IPS DF 4.7 (cell line): ENCODE measurements around the gene ARL17B.
"Not testable (repeated sequence)": the region's sequence is repeated elsewhere in the genome, so short reads cannot be mapped to it uniquely, and the experiment has no call there.

ENCODE experiments used
- DNase-seq: peaks from one replicate; pipeline ENCODE4 v3.0.0-alpha.2; 2013; ENCODE audit warnings: low spot score; ENCODE audit errors: extremely low read depth

Gene ARL17B

DNA sequence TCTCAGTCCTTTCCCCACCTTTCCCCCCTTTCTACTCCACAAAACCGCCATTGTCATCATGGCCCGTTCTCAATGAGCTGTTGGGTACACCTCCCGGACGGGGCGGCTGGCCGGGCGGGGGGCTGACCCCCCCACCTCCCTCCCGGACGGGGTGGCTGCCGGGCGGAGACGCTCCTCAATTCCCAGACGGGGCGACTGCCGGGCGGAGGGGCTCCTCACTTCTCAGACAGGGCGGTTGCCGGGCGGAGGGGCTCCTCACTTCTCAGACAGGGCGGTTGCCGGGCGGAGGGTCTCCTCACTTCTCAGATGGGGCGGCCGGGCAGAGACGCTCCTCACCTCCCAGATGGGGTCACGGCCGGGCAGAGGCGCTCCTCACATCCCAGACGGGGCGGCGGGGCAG is 108.8 kb downstream of the ARL17B start:
- DNase-seq, result not testable (repeated sequence)

DNA sequence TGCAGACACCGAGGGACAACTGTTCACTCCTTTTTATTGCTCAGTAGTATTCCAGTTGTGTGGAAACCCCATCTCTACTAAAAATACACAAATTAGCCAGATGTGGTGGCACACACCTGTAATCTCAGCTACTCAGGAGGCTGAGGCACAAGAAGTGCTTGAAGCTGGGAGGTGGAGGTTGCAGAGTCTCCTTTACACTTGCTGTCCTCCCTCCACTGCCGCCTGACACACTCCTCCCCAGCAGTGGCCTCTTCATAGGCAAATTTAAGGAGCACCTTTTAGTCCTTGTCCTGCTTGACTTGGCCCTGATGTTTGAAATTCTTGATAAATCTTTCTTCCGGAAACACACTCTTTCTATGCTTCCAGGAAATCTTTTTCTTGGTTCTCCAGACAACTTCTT is 112.4 kb downstream of the ARL17B start:
- DNase-seq, result not testable (repeated sequence)

DNA sequence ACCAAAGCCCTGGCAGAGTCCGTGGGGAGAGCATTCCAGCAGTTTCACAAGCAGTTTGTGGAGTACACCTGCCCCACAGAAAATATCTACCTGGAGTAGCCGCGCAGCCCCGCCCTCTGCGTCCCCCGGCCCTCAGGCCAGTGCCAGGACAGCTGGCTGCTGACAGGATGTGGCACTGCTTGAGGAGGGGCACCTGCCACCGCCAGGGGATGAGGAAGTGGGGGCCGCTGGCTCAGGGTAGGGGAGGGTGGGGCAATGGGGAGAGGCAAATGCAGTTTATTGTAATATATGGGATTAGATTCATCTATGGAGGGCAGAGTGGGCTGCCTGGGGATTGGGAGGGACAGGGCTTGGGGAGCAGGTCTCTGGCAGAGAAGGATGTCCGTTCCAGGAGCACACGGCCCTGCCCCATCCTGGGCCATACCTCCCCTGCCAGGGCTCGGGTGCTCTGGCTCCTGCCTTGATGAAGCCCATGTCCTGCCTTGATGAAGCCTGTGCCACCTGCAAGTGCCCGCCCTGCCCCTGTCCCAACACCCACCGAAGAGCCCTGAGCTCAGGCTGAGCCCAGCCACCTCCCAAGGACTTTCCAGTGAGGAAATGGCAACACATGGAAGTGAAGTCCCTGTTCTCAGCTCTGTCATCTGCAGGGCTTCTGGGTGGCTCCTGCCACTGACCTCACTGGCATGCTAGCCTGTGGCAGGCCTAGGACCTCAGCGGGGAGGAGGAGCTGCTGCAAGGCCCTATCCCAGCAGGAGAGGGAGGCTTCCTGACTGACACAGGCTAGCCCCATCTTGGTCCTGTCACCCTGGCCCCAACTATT is 116.4 kb downstream of the ARL17B start:
- not testable (repeated sequence) for DNase-seq

GRCh38 chr17:46244339-46244913 is 117.1 kb downstream of the ARL17B start:
- DNase-seq, result not testable (repeated sequence)

DNA sequence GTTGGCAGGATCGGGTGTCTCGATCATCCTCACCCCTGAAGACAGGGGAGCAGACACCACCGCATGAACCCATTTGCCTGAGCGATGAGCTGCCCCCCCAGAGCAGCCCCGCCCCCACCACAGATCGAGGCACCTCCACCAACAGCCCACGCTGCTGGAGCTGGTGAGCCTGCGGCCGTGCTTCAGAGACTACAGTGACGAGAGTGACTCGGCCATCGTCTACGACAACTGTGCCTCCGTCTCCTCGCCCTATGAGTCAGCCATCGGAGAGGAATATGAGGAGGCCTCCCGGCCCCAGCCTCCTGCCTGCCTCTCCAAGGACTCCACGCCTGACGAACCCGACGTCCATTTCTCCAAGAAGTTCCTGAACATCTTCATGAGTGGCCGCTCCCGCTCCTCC is 117.6 kb downstream of the ARL17B start:
- not testable (repeated sequence) for DNase-seq

DNA sequence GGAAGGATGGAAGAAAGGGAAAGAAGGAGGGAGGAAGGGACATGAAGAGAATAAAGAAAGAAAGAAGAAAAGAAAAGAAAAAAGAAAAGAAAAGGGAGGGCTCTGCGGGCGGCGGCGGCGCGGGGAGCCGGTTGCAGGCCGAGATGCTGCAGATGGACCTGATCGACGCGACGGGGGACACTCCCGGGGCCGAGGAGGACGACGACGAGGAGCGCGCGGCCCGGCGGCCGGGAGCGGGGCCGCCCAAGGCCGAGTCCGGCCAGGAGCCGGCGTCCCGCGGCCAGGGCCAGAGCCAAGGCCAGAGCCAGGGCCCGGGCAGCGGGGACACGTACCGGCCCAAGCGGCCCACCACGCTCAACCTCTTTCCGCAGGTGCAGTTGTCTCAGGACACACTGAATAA is 118.1 kb downstream of the ARL17B start:
- not testable (repeated sequence) for DNase-seq

DNA sequence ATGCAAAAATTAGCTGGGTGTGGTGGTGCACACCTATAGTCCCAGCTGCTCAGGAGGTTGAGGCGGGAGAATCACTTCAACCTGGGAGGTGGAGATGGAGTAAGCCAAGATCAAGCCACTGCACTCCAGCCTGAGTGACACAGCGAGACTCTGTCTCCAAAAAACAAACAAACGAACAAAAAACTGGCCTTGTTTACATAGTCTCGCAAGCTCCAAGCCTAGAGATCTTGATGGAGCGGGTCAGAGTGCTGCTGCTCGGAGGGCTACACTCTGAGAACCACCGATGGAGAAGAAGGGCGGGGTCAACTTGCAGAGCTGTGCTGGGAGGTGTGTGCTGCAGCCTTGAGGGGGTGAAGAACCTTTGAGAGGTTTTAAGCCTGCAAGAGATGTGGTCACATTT is 130.2 kb downstream of the ARL17B start:
- not testable (repeated sequence) for DNase-seq

DNA sequence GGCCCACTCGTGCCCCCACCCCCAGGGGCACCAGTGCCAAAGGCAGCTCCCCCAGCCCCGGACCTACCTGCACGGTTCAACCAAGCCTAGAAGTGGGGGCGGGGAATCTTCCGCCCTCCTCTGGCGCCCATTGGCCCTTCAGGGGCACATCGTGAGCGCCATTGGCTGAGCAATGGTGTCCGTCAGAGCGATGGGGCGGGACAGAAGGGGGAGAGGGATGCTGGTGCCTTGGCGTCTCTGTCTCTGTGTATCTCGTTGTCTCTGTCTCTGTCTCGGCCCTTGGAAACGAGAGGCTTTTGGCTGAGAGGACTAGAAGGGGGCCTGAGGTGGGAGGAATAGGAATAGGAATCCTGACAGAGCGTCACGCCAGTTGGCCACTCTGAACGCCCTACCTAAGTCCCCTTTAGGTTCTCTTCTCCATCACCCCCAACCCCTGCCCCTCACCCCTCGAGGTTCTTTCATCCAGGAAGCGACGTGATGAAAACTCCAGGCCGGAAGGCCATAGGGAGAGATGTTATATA is 136.2 kb downstream of the ARL17B start:
- DNase-seq, result peak; percentile 87

GRCh38 chr17:46224864-46225263 is 136.7 kb downstream of the ARL17B start:
- DNase-seq, result not testable (repeated sequence)
